Loucy (cell line): ENCODE data around the gene SERPING1.

Experiments used
- CTCF ChIP-seq: fragments of 200-600 bp; sonication (generic); conservative IDR thresholded peaks from 2 replicates; pipeline ENCODE4 v1.5.1; 2014; ENCODE audit warnings: mild to moderate bottlenecking, antibody characterized with exemption, low read length
- EZH2phosphoT487 ChIP-seq: fragments of 200-600 bp; IDR thresholded peaks from 2 replicates; pipeline ENCODE4 v1.6.1; 2018; ENCODE audit warnings: antibody characterized with exemption, mild to moderate bottlenecking, moderate library complexity, borderline replicate concordance

GRCh38 chr11:57632116-57632515 is 34.6 kb downstream of the SERPING1 start:
- TF ChIP-seq CTCF (no peak), EZH2phosphoT487 (no peak)
